Activated B cell treated with CpG ODN at 0.5 μM for 24 hours (primary cell): ENCODE results near the gene FGF11. TPM values are rescaled to one million over a fixed set of nuclear protein-coding genes. Genes with fewer than 3 reads are reported as not detected.
A peak's percentile ranks its signal among the peaks of the same experiment; 100 is the strongest.

Source experiments
- ATAC-seq: fragments of 200-7000 bp; cut with Tn5 transposase; one replicate; pipeline ENCODE4 v1.10.0; 2021; ENCODE audit warnings: low read depth, mild to moderate bottlenecking, moderate library complexity
- CTCF ChIA-PET: fragments of 350-600 bp; sonication (Branson Sonifier 250); formaldehyde crosslinking; loops from one replicate; lab custom pipeline; 2021; ENCODE audit warnings: antibody characterized with exemption; lab: Charles Lee
- POLR2A ChIA-PET: fragments of 350-600 bp; sonication (Branson Sonifier 250); formaldehyde crosslinking; loops from one replicate; lab custom pipeline; 2021; ENCODE audit warnings: antibody characterized with exemption; lab: Charles Lee
- DNase-seq: peaks from one replicate; pipeline ENCODE4 v3.0.0; 2022
- H3K27ac Mint-ChIP-seq: one replicate; pipeline ENCODE4 v1.8.0; 2020; ENCODE audit warnings: mixed read lengths
- H3K27me3 Mint-ChIP-seq: one replicate; pipeline ENCODE4 v1.8.0; 2021; ENCODE audit warnings: mixed read lengths
- H3K36me3 Mint-ChIP-seq: one replicate; pipeline ENCODE4 v1.8.0; 2021; ENCODE audit warnings: low read depth, mixed read lengths
- H3K4me1 Mint-ChIP-seq: one replicate; pipeline ENCODE4 v1.8.0; 2021; ENCODE audit warnings: mixed read lengths
- H3K4me3 Mint-ChIP-seq: one replicate; pipeline ENCODE4 v1.8.0; 2020; ENCODE audit warnings: mild to moderate bottlenecking, mixed read lengths
- H3K9me3 Mint-ChIP-seq: one replicate; pipeline ENCODE4 v1.8.0; 2020; ENCODE audit warnings: mixed read lengths
- CTCF ChIP-seq: fragments of 200-600 bp; IDR thresholded peaks from one replicate; pipeline ENCODE4 v1.8.0; 2022; ENCODE audit warnings: antibody characterized with exemption, mild to moderate bottlenecking
- intact Hi-C: fragments of 100-400 bp; cut with micrococcal nuclease; formaldehyde crosslinking; loops from one replicate; pipeline ENCODE4 v1.15.1; 2024
- total RNA-seq: library from RNA; stranded (reverse); gene quantifications from 2 replicates; pipeline ENCODE4 v1.2.3, GENCODE V29; 2022

The FGF11 gene
- total RNA-seq, 1 donor from 2014 or later, result 2.8 TPM

- no peaks in the 10 kb centered on the region for H3K9me3 Mint-ChIP-seq
- DNase-seq, result peak; percentile 85
- H3K27ac Mint-ChIP-seq, result peak overlapping the region; percentile 100
- no peaks in the 10 kb centered on the region for H3K27me3 Mint-ChIP-seq
- ChIA-PET CTCF (no interaction called here), POLR2A (interaction anchor here (0.6 to 5.0 kb wide), 65 partner anchors 8 to 1339 kb away, joined by 3 to 87 read pairs (median 5); partner anchors contain the start of genes ACAP1, CD68, CHRNB1 and CTDNEP1)
- no peak for TF ChIP-seq CTCF
- ATAC-seq, result peak; percentile 59
- intact Hi-C loops, result loop anchor here (1.0 to 5.0 kb wide), 16 partner anchors 28 to 359 kb away; partner anchors contain the start of genes CTDNEP1, EIF5A, ELP5 and NEURL4
- H3K36me3 Mint-ChIP-seq, result peaks cover 37% of the 10 kb centered on the region
- H3K4me3 Mint-ChIP-seq, result peak overlapping the region; percentile 98
- H3K4me1 Mint-ChIP-seq, result peaks cover 67% of the 10 kb centered on the region
Observed at GRCh38 chr17:7483255-7484066, 44.1 kb downstream of the FGF11 start.

GRCh38 chr17:7484067-7484918 lies 45.0 kb downstream of the FGF11 start, which contains the start of gene POLR2A:
POLR2A (plus strand) TSS chr17:7484366.
- no peaks in the 10 kb centered on the region for H3K9me3 Mint-ChIP-seq
- no peaks in the 10 kb centered on the region for H3K27me3 Mint-ChIP-seq
- ATAC-seq, result peak; percentile 66
- ChIA-PET POLR2A (interaction anchor here (0.6 to 5.0 kb wide), 67 partner anchors 8 to 1338 kb away, joined by 3 to 87 read pairs (median 5); partner anchors contain the start of genes ACAP1, CD68, CHRNB1 and CTC1), CTCF (interaction anchor here (0.9 to 2.4 kb wide), 3 partner anchors 39 to 76 kb away, joined by 3 to 10 read pairs (median 3); no protein-coding TSS in a partner anchor)
- peak within 1 kb of the TSS; percentile 98 for H3K4me3 Mint-ChIP-seq
- peaks cover 44% of the 10 kb centered on the region for H3K36me3 Mint-ChIP-seq
- peak; percentile 99 for DNase-seq
- intact Hi-C loops, result loop anchor here (1.0 to 5.0 kb wide), 16 partner anchors 29 to 359 kb away; partner anchors contain the start of genes CTDNEP1, EIF5A, ELP5 and NEURL4
- no peak for TF ChIP-seq CTCF
- H3K4me1 Mint-ChIP-seq, result peaks cover 69% of the 10 kb centered on the region
- H3K27ac Mint-ChIP-seq, result peak within 1 kb of the TSS; percentile 100

DNA sequence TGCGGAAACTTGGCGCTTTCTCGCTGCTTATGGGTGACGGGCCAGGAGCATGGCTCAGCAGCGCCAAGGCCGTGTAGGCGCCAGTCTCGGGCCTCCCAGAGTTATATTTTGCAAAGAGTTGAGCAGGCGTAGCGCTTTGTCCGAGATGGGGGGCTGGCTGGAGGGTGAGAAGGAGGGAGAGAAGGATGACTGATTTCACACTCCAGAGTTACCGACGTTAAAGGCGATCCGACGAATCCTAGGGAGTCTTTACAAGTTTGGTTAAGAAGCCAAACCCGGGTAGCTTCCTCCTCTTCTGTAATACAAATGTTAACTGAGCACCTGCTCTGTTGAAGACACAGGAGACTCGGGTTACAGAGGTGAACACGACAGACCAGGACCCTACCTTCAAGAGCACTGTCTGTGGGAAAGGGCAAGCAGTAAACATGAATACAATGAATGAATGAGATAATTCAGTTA lies 45.6 kb downstream of the FGF11 start:
- intact Hi-C loops, result loop anchor here (1.0 to 5.0 kb wide), 16 partner anchors 30 to 358 kb away; partner anchors contain the start of genes CTDNEP1, EIF5A, ELP5 and NEURL4
- H3K27ac Mint-ChIP-seq, result peak overlapping the region; percentile 100

GRCh38 chr17:7486181-7486580 lies 46.9 kb downstream of the FGF11 start:
- peaks cover 73% of the 10 kb centered on the region for H3K4me1 Mint-ChIP-seq
- H3K9me3 Mint-ChIP-seq, result no peaks in the 10 kb centered on the region
- no peak for TF ChIP-seq CTCF
- peak overlapping the region; percentile 63 for H3K27ac Mint-ChIP-seq
- ChIA-PET POLR2A (interaction anchor here (0.5 to 5.0 kb wide), 10 partner anchors 11 to 201 kb away, joined by 3 to 87 read pairs (median 5); partner anchors contain the start of genes TMEM102, TP53 and WRAP53), CTCF (interaction anchor here (1.2 to 2.4 kb wide), 3 partner anchors 30 to 130 kb away, joined by 3 to 10 read pairs (median 7); no protein-coding TSS in a partner anchor)
- H3K4me3 Mint-ChIP-seq, result peak overlapping the region; percentile 98
- H3K27me3 Mint-ChIP-seq, result no peaks in the 10 kb centered on the region
- intact Hi-C loops, result no loop called here
- ATAC-seq (no peak), DNase-seq (no peak)
- peaks cover 55% of the 10 kb centered on the region for H3K36me3 Mint-ChIP-seq

More for the DNA sequence above, 45.6 kb downstream of the FGF11 start:
- ChIA-PET CTCF (interaction anchor here (0.9 to 2.4 kb wide), 4 partner anchors 40 to 129 kb away, joined by 3 to 10 read pairs (median 5); no protein-coding TSS in a partner anchor), POLR2A (interaction anchor here (0.6 to 5.0 kb wide), 47 partner anchors 8 to 763 kb away, joined by 3 to 87 read pairs (median 6); partner anchors contain the start of genes ACAP1, CHRNB1, CTC1 and CTDNEP1)
- Mint-ChIP-seq H3K36me3 (peaks cover 49% of the 10 kb centered on the region), H3K9me3 (no peaks in the 10 kb centered on the region), H3K4me3 (peak overlapping the region; percentile 98), H3K4me1 (peaks cover 73% of the 10 kb centered on the region), H3K27me3 (no peaks in the 10 kb centered on the region)
- no peak for DNase-seq
- TF ChIP-seq CTCF, result no peak
- no peak for ATAC-seq
